GM12878 (cell line): Measurements from ENCODE around the gene ARHGAP12. TPM values are rescaled to one million over a fixed set of nuclear protein-coding genes. Genes with fewer than 3 reads are reported as not detected.

Source experiments
- ATAC-seq: fragments of 200-7000 bp; cut with Tn5 transposase; 3 replicates; pipeline ENCODE4 v1.9.1; 2020; ENCODE audit warnings: mild to moderate bottlenecking, moderate library complexity
- BruUV-seq: library from RNA; stranded (reverse); fragments of 400-500 nt; replicated peaks from 2 replicates; lab custom pipeline; 2021; lab: Mats Ljungman, UMichigan
- CTCF ChIA-PET: fragments of 300-600 bp; sonication (Branson Sonifier 250); formaldehyde crosslinking; extraction: SDS; loops from one replicate; lab custom pipeline; 2021; ENCODE audit warnings: inconsistent platforms; lab: Yijun Ruan, JAX
- POLR2A ChIA-PET: fragments of 350-600 bp; formaldehyde crosslinking; extraction: SDS; loops from one replicate; lab custom pipeline; 2021; ENCODE audit warnings: inconsistent platforms; lab: Charles Lee
- RAD21 ChIA-PET: fragments of 300-600 bp; sonication (Branson Sonifier 250); formaldehyde crosslinking; loops from one replicate; lab custom pipeline; 2023; ENCODE audit warnings: antibody characterized with exemption; ENCODE audit not compliant: unreplicated experiment; lab: Charles Lee
- SMC1A ChIA-PET: fragments of 300-600 bp; sonication (Branson Sonifier 250); formaldehyde crosslinking; loops from one replicate; lab custom pipeline; 2023; ENCODE audit not compliant: unreplicated experiment, uncharacterized antibody; lab: Charles Lee
- DNase-seq: peaks from one replicate; pipeline ENCODE4 v3.0.0-alpha.2; 2011; ENCODE audit warnings: low read depth, low spot score
- FAIRE-seq: peaks from 3 replicates; lab custom pipeline; 2011; peaks lifted over from hg19 to GRCh38; lab: Jason Lieb, UNC
- H2AFZ ChIP-seq: 2 replicates; pipeline ENCODE4 v1.6.0; 2011; ENCODE audit warnings: low read depth, low read length, control low read depth; ENCODE audit not compliant: control insufficient read depth
- H3K27ac ChIP-seq: 2 replicates; pipeline ENCODE4 v1.5.1; 2011; ENCODE audit warnings: control low read depth; ENCODE audit not compliant: control insufficient read depth, insufficient read depth
- H3K27me3 ChIP-seq, 2 experiments: replicated peaks in 1 of 2; 2 replicates each; pipeline versions ENCODE4 v1.6.0 to v1.6.1; 2011; ENCODE audit warnings: low read length in 1 of 2; ENCODE audit not compliant: control insufficient read depth in 2 of 2, insufficient read depth in 2 of 2
- H3K36me3 ChIP-seq, 2 experiments: 2 replicates each; pipeline ENCODE4 v1.5.1; 2011; ENCODE audit warnings: low read length in 1 of 2; ENCODE audit not compliant: control insufficient read depth in 2 of 2, insufficient read depth in 2 of 2
- H3K4me1 ChIP-seq: 2 replicates; pipeline ENCODE4 v1.6.1; 2011; ENCODE audit warnings: mild to moderate bottlenecking, low read length, moderate library complexity, mixed read lengths; ENCODE audit not compliant: control insufficient read depth, insufficient read depth
- H3K4me2 ChIP-seq: 2 replicates; pipeline ENCODE4 v1.6.0; 2011; ENCODE audit warnings: control low read depth; ENCODE audit not compliant: control insufficient read depth, insufficient read depth
- H3K4me3 ChIP-seq: fragments of 200-600 bp; sonication (generic); 2 replicates; pipeline ENCODE4 v1.5.1; 2016
- H3K79me2 ChIP-seq: 2 replicates; pipeline ENCODE4 v1.6.0; 2011; ENCODE audit warnings: low read length; ENCODE audit not compliant: control insufficient read depth, insufficient read depth
- H3K9ac ChIP-seq: 2 replicates; pipeline ENCODE4 v1.8.0; 2011; ENCODE audit warnings: low read length, control low read depth, mixed read lengths; ENCODE audit not compliant: control insufficient read depth, insufficient read depth
- H3K9me3 ChIP-seq: replicated peaks from 3 replicates; pipeline ENCODE4 v1.5.1; 2011; ENCODE audit warnings: mild to moderate bottlenecking, low read length; ENCODE audit not compliant: control insufficient read depth, insufficient read depth
- H4K20me1 ChIP-seq: 2 replicates; pipeline ENCODE4 v1.6.0; 2011; ENCODE audit not compliant: control insufficient read depth, insufficient read depth
- ATF2 ChIP-seq: IDR thresholded peaks from 2 replicates; pipeline ENCODE4 v1.6.1; 2012; ENCODE audit warnings: low read length, inconsistent platforms
- BCLAF1 ChIP-seq: fragments of 450-650 bp; IDR thresholded peaks from 2 replicates; pipeline ENCODE4 v1.6.1; 2017; ENCODE audit warnings: antibody characterized with exemption, mild to moderate bottlenecking, moderate library complexity
- CBX5 ChIP-seq: sonication (generic); IDR thresholded peaks from 2 replicates; pipeline ENCODE4 v1.6.1; 2016; ENCODE audit warnings: low read depth, moderate library complexity, mild to moderate bottlenecking, inconsistent platforms
- CREM ChIP-seq: IDR thresholded peaks from 2 replicates; pipeline ENCODE4 v1.6.1; 2014; ENCODE audit warnings: antibody characterized with exemption, low read depth
- IKZF2 ChIP-seq, 2 experiments: fragments of 450-650 bp; IDR thresholded peaks; 2 replicates each; pipeline ENCODE4 v1.6.1; 2017; ENCODE audit warnings: mild to moderate bottlenecking in 2 of 2, moderate library complexity in 2 of 2
- MEF2A ChIP-seq: IDR thresholded peaks from 2 replicates; pipeline ENCODE4 v1.6.1; 2011; ENCODE audit warnings: low read depth, mild to moderate bottlenecking, low read length, moderate library complexity; ENCODE audit not compliant: insufficient read depth
- NBN ChIP-seq: fragments of 450-650 bp; IDR thresholded peaks from 2 replicates; pipeline ENCODE4 v1.6.1; 2016
- RB1 ChIP-seq: fragments of 450-650 bp; formaldehyde crosslinking; IDR thresholded peaks from 2 replicates; pipeline ENCODE4 v1.6.1; 2017; ENCODE audit warnings: mild to moderate bottlenecking, borderline replicate concordance
- REST ChIP-seq: IDR thresholded peaks from 2 replicates; pipeline ENCODE4 v1.6.1; 2012; ENCODE audit warnings: mild to moderate bottlenecking, low read depth, low read length
- SIX5 ChIP-seq: IDR thresholded peaks from 2 replicates; pipeline ENCODE4 v1.6.1; 2011; ENCODE audit warnings: mild to moderate bottlenecking, low read depth, low read length, moderate library complexity; ENCODE audit not compliant: severe bottlenecking
- ZNF24 ChIP-seq: fragments of 450-650 bp; IDR thresholded peaks from 2 replicates; pipeline ENCODE4 v1.6.1; 2017; ENCODE audit warnings: antibody characterized with exemption, mild to moderate bottlenecking
- WGBS: methylation state at CpG from one replicate; pipeline ENCODE4 v1.1.6; 2016; ENCODE audit warnings: low lambda C conversion rate; ENCODE audit not compliant: insufficient replicate concordance, insufficient coverage; ENCODE audit errors: missing lambda C conversion rate; 5-methylcytosine and 5-hydroxymethylcytosine counted together
- in situ Hi-C: fragments of 300-500 bp; cut with MboI; formaldehyde crosslinking; loops from 9 replicates; pipeline ENCODE4 v1.14.3; 2018; ENCODE audit warnings: mixed read lengths
- intact Hi-C: fragments of 100-400 bp; cut with micrococcal nuclease; formaldehyde crosslinking; loops from one replicate; pipeline ENCODE4 v1.14.2; 2022; ENCODE audit not compliant: unreplicated experiment
- polyA plus RNA-seq, 11 experiments: library from polyadenylated mRNA; depleted of rRNA in 4 of 11; unstranded in 6 of 11; stranded (reverse) in 5 of 11; fragments of >200 nt; fragmentation: Nextera tagmentation in 4 of 11; fragmentation: Illumina TruSeq in 1 of 11; extraction: Ambion mirVana in 4 of 11; extraction: Trizol in 1 of 11; gene quantifications; 1 replicate in 1 of 11; 2 replicates in 10 of 11; pipeline versions ENCODE4 v1.2.1 to v1.2.3, GENCODE V29; 2011 to 2016; ENCODE audit warnings: inconsistent platforms in 2 of 11, missing spikeins in 2 of 11, low read depth in 1 of 11
- total RNA-seq, 4 experiments: library from RNA; depleted of rRNA in 3 of 4; stranded (reverse); fragments of >200 nt in 3 of 4; fragmentation: Illumina TruSeq in 1 of 4; extraction: Trizol in 1 of 4; gene quantifications; 2 replicates each; pipeline versions ENCODE4 v1.2.1 to v1.2.3, GENCODE V29; 2013 to 2021

Gene ARHGAP12
- total and polyA plus RNA-seq, 10 of the 15 experiments (the other 5 are each of a cell fraction or from before 2014, with no cell fraction given), result 5.4 to 15.6 (median 8.5) TPM

GRCh38 chr10:31770307-31770902 is 158.2 kb downstream of the ARHGAP12 start (continued):
- TF ChIP-seq BCLAF1 (no peak), RB1 (no peak)

GRCh38 chr10:31769564-31769963 is 159.1 kb downstream of the ARHGAP12 start:
- no peak for DNase-seq
- ChIA-PET SMC1A (interaction anchor here (1.0 to 2.5 kb wide), 10 partner anchors 17 to 1017 kb away, joined by 3 to 13 read pairs (median 4); no protein-coding TSS in a partner anchor), RAD21 (interaction anchor here (0.8 to 2.1 kb wide), 9 partner anchors 15 to 1040 kb away, joined by 3 to 10 read pairs (median 4); no protein-coding TSS in a partner anchor), POLR2A (no interaction called here), CTCF (interaction anchor here (0.7 to 3.5 kb wide), 22 partner anchors 8 to 1082 kb away, joined by 3 to 24 read pairs (median 4); no protein-coding TSS in a partner anchor)
- no peak for ATAC-seq
- Histone ChIP-seq H3K4me2 (no peak overlapping the region), H3K36me3 (no peaks in the 10 kb centered on the region), H3K27ac (no peak overlapping the region), H3K27me3 (no peaks in the 10 kb centered on the region), H3K9ac (no peak overlapping the region), H2AFZ (no peak overlapping the region), H3K79me2 (no peaks in the 10 kb centered on the region), H3K4me1 (no peaks in the 10 kb centered on the region), H4K20me1 (no peaks in the 10 kb centered on the region), H3K4me3 (no peak overlapping the region), H3K9me3 (no peaks in the 10 kb centered on the region)
- FAIRE-seq, result peak; percentile 18
- TF ChIP-seq ZNF24, result no peak
- TF ChIP-seq CREM, result no peak
- TF ChIP-seq REST, result no peak
- no peak for TF ChIP-seq SIX5
- TF ChIP-seq ATF2, result no peak
- TF ChIP-seq IKZF2 (IDR thresholded peaks at IDR 0.05), result no peak
- TF ChIP-seq NBN, result no peak
- TF ChIP-seq CBX5, result no peak
- TF ChIP-seq MEF2A, result no peak
- 56% methylated on average over 4 of the region's 4 CpGs for whole genome bisulfite sequencing
- intact Hi-C loops, result no loop called here
- in situ Hi-C loops, result no loop called here
- BruUV-seq, result no TSS peak
